CD4-positive, alpha-beta T cell treated with Interleukin-17A for 1 hour (primary cell): ENCODE measurements around the gene MORN5.
"Not testable (repeated sequence)": the region's sequence is repeated elsewhere in the genome, so short reads cannot be mapped to it uniquely, and the experiment has no call there.

Source experiments
- DNase-seq: peaks from one replicate; pipeline ENCODE4 v3.0.0-alpha.2; 2020

Gene MORN5

GRCh38 chr9:122159026-122159924 lies at the start of gene MORN5, which contains the start of gene NDUFA8:
TSS of gene MORN5 (plus strand) at chr9:122159908. CDS start at chr9:122159973, 65 bp downstream.
TSS of gene NDUFA8 (minus strand) at chr9:122159779. CDS start at chr9:122159677, 102 bp downstream.
- DNase-seq, result peak; percentile 96

- DNase-seq, result no peak
Observed at GRCh38 chr9:122110100-122110833, 49.4 kb upstream of the MORN5 start.

GRCh38 chr9:122111413-122112085 lies 48.2 kb upstream of the MORN5 start:
- DNase-seq, result no peak

GRCh38 chr9:122112238-122112637 lies 47.5 kb upstream of the MORN5 start:
- no peak for DNase-seq

DNA sequence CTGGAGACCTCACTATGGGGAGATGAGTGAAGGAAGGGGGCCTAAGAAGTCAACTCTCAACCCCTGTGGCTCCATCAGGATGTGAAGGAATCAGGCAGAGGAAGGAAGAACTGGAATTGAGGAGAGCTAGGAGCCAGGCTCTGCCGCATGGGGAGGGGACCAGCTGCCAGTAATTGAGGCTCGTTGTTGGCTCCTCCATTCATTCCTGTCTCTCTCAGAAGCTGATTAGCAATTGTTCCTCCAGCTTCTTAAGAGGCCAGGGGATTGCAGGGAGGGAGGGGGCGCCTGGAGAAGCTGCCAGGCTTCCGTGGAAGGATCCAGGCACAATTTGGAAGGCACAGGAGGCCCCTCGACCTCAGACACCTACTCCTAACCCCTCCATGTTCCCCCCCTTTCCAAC lies 46.1 kb upstream of the MORN5 start:
- no peak for DNase-seq

GRCh38 chr9:122115176-122116035 lies 44.3 kb upstream of the MORN5 start:
- no peak for DNase-seq

DNA sequence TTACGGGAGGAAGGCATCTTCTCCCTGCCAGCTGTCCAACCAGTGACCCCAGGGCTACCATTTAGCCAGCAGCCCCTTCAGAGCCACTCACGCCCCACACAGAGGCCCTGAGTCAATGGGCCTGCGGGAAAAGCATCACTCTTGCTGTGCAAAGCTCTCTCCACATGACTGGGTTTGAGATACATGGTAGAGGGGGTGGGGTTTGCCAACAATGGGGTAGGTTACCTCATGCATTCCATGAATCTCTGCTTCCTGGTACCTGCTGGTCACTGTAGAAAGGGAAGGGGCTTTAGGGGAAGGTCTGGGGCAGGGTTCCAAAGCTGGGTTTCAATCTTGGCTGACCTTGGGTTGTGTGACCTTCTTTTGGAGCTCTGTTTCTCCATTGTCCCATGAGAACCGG lies 43.7 kb upstream of the MORN5 start:
- DNase-seq, result no peak

DNA sequence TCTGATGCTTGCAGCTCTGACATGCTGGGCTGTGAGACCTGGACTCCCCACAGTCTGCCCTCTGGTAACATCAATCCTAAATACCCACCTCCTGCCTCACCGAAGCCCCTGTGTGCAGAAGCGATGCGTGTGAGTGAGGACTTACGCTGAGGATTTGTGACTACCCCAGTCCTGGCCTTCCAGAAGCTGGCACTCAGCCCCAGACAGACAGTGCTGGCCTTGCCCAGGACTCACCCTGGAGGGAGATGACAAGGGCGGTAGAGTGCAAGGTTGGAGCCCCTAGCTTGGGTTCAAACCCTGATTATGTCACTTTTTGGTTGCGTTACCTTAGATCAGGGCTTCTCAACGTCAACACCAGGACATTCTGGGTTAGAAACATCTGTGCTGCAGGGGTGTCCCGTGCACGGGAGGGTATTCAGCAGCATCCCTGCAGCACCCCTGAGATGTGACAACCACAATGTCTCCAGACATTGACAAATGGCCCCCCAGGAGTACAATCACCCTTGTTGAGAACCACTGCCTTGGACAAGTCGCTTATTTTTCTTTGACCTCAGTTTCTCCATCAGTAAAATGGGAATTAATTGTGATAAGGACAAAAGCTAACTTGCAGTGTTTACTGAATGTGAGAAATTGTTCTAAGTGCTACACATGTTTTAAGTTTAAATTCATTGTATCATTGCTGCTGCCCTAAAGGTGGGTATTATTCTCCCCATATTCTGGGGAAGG lies 43.1 kb upstream of the MORN5 start:
- DNase-seq, result no peak

DNA sequence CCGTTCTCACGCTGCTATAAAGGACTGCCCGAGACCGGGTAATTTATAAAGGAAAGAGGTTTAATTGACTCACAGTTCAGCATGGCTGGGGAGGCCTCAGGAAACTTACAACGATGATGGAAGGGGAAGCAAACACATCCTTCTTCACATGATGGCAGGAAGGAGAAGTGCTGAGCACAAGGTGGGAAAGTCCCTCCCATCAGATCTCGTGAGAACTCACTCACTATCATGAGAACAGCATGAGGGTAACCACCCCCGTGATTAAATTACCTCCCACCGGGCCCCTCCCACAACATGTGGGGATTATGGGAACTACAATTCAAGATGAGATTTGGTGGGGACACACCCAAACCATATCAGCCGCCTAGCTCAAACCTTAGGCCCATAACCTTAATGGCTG lies 42.5 kb upstream of the MORN5 start:
- DNase-seq, result not testable (repeated sequence)

DNA sequence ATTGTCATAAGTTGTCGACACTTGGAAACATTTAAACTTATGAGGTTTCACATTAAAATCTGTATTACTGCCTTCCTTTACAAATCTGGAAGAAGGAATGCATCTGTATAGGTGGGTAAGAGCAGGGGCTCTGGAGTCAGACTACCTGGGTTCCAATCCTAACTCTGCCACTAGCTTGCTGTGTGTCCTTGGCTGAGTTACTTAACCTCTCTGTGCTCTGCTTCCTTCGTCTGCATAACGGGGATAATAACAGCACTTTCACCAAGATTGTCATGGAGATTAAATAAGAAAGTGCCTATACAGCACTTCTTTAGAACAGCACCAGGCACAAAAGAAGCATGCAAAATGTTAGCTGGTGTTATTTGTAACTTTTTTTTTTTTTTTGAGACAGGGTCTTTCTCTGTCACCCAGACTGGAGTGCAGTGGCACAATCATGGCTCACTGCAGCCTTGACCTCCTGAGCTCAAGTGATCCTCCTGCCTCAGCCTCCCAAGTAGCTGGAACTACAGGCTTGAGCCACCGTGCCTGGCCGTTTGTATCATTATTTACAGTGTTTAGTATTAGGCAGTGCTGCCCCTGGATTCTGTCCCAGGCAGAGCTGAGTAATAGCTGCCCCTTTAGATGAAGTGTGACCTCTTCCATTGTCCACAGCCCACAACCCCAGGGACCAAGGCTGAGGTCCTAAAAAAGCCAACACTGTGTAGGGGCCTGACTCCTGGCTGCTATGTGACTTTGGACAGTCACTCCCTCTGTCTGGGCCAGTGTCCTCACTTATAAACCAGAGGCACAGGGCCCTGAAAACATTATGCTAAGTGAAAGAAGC lies 41.2 kb upstream of the MORN5 start:
- no peak for DNase-seq

- DNase-seq, result no peak
Observed at GRCh38 chr9:122119166-122119521, 40.6 kb upstream of the MORN5 start.

DNA sequence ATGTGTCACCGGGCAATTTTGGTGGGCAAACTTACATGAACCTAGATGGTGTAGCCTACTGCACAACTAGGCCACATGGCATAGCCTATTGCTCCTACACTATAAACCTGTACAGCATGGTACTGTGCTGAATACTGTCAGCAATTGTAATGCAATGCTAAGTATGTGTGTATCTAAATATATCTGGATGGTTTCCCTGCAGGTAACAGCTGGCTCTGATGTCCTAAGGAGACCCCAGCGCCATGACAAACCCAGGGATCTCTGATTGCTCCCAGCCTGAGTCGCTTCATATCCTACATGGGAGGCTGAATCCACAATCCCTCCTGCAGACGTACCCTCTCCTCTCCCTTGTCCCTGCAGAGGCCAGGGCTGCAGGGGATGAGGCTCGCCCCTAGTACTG lies 40.0 kb upstream of the MORN5 start:
- no peak for DNase-seq

- no peak for DNase-seq
Observed at GRCh38 chr9:122120316-122121071, 39.2 kb upstream of the MORN5 start.

- no peak for DNase-seq
Observed at GRCh38 chr9:122121391-122121790, 38.3 kb upstream of the MORN5 start.

DNA sequence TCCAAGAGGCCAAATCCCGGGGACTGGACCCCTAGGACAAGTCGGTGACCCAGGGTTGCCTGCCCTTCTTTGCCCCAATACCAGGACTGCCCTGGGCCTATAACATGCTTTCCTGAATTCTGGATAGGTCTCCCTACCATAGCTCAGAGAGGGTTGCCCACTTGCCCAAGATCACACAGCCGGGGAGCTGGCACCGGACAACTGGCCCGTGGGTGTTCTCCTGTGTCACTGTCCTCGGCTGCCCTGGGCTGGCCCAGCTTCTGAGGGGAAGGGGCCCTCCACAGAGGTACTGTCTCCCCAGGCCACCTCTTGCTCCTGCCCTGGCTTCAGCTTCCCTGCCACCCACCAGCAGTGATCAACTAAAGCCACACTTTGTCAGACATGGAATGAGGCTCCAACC lies 37.8 kb upstream of the MORN5 start:
- DNase-seq, result no peak

- DNase-seq, result no peak
Observed at GRCh38 chr9:122122468-122122867, 37.2 kb upstream of the MORN5 start.

DNA sequence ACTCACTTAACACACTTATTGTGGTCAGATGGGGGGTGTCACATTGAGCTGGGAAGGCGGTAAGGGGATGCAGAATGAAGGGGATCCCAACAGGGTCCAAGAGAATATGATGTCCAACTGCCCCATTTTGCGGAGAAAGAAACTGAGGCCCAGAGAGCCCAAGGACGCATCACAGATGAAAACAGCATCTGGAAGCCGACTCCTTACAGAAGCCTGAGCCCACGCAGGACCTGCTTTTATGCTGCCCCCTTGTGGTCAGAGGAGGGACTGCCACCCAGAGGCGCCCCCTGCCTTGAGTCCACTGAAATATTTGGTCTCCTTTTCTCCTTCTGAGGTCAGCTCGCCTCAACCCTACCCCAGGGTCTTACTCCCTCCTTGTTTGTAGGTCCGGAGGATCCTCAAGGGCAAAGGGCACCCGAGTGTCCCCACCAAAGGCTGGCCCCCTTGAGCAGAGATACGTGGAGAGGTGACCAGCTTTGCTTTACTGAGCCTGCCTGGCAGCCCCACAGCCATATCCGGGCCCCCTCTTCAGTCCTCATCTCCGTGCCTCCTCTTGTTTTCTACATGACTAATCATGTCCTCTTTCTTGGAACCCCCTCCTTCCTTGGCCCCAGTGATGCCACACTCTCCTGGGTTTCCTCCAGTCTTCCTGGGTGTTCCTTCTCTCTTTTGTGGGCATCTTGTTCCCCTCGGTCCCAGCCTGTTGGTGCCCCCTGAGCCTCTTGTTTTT lies 36.6 kb upstream of the MORN5 start:
- DNase-seq, result peak; percentile 69

- DNase-seq, result no peak
Observed at GRCh38 chr9:122124048-122124447, 35.7 kb upstream of the MORN5 start.

GRCh38 chr9:122124528-122124927 lies 35.2 kb upstream of the MORN5 start:
- no peak for DNase-seq

- peak; percentile 75 for DNase-seq
Observed at GRCh38 chr9:122125158-122125508, 34.6 kb upstream of the MORN5 start.
